ENCODE data around the gene M1AP.

M1AP gene

DNA sequence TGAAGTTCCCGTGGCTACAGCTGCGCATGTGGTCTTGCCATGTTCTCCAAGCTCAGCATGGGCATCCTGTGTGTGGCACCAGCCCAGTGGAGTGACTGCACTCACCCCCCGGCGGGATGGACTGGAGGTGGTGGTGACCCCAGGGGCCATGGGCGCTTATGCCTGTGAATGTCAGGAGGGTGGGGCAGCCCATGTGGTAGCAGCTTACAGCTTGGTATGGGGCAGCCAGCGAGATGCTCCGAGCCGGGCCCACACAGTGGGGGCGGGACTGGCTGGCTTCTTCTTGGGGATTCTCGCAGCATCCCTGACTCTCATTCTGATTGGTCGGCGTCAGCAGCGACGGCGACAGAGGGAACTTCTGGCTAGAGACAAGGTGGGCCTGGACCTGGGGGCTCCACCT, 31.5 kb upstream of the M1AP start:
- DNase-seq (ENCODE audit: insufficient read length) (no peak), FAIRE-seq (no peak)
- TF ChIP-seq TAF1 (IDR thresholded peaks at IDR 0.05; ENCODE audit: borderline replicate concordance, low read depth, low read length) (no peak), POLR2AphosphoS5 (IDR thresholded peaks at IDR 0.05; ENCODE audit: low read depth, low read length) (no peak), POLR2A (IDR thresholded peaks at IDR 0.05; ENCODE audit: low read depth, low read length) (no peak)

DNA sequence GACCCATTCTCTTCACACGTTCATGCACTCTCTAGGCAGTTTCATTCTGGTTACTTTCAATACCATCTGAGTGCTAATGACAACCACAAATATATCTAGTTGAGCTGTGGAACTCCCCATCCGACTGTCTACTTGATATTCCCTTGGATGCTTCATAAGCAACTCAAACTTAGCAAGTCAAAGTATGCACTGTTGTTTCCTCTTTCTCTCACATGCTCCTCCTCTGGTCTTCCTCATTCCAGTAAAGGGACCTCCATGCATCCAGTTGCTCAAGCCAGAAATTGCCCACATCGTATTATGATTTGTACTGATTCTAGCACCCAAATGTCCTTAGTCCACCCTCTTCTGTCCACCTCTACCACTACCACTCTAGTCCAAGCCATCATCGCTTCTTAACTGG, 28.2 kb upstream of the M1AP start:
- FAIRE-seq (no peak), DNase-seq (ENCODE audit: insufficient read length) (no peak)
- TF ChIP-seq POLR2AphosphoS5 (IDR thresholded peaks at IDR 0.05; ENCODE audit: low read depth, low read length) = no peak
- TF ChIP-seq POLR2A (IDR thresholded peaks at IDR 0.05; ENCODE audit: low read depth, low read length) = no peak
- no peak for TF ChIP-seq TAF1 (IDR thresholded peaks at IDR 0.05; ENCODE audit: borderline replicate concordance, low read depth, low read length)

DNA sequence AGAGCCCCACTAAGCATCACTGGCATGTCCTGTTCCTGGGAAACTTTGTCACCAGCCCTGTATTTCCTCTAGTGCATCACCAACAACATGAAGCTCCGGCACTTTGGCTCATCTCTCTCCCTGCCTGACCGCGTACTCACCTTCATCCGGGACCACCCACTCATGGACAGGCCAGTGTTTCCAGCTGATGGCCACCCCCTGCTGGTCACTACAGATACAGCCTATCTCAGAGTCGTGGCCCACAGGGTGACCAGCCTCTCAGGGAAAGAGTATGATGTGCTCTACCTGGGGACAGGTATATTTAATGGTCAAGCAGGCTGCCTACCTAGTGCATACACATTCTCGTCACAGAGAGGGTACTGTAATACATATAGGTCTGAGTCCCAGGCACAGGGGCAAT, 27.0 kb upstream of the M1AP start:
- TF ChIP-seq TAF1 (IDR thresholded peaks at IDR 0.05; ENCODE audit: borderline replicate concordance, low read depth, low read length) = no peak
- no peak for TF ChIP-seq POLR2AphosphoS5 (IDR thresholded peaks at IDR 0.05; ENCODE audit: low read depth, low read length)
- no peak for TF ChIP-seq POLR2A (IDR thresholded peaks at IDR 0.05; ENCODE audit: low read depth, low read length)
- no peak for DNase-seq (ENCODE audit: insufficient read length)
- no peak for FAIRE-seq

DNA sequence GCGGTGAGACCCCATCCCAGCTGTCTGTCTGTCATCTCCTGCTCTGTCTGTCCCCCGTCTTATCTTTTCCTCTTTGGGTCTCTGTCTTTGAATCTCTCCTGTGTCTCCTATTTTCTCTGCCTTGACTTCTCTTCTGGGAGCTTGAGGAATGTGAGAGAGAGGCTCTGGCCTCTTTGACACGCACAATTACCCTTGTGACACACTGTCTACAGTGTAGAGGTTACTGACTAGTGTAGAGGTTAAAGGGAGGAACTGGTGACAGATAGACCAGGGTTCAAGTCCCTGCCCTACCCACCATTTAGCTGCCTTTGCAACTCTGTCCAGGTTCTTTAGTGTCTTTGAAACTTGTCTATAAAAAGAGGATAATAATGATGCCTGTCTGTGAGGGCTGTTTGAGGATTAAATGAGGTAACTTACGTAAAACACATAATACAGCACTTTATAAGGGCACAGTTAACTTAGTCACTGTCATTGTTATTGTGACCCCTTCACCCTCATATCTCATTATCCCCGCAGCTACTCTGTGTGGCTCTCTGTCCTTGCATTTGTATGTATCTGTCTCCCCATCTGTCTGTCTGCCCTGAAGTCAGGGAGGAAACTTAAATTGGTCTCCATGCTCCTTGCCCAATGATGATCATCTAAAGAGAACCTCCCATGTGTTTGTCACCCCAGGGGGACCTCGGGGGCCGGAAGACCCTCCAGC, 25.8 kb upstream of the M1AP start:
- TF ChIP-seq POLR2A (IDR thresholded peaks at IDR 0.05; ENCODE audit: low read depth, low read length) (no peak), POLR2AphosphoS5 (IDR thresholded peaks at IDR 0.05; ENCODE audit: low read depth, low read length) (no peak), TAF1 (IDR thresholded peaks at IDR 0.05; ENCODE audit: borderline replicate concordance, low read depth, low read length) (no peak)
- DNase-seq (ENCODE audit: insufficient read length) (no peak), FAIRE-seq (no peak)

DNA sequence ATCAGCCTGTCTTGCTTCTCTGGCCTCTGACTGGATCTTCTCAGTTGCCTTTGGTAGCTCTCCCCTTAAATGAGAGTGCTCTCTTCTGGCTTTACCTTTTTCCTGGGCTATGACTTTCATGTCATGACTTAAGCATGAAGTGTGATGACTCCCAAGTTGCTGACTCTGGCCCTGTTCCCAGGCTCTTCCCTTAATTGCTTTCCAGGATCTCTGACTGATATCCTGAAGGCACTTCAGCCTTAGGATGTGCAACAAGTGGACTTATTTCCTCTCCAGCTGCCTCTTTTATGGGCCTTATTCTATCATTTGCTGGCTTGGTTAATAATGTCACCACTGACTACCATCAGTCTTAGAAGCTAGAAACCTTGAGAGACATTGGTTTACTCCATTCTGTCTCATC, 23.3 kb upstream of the M1AP start:
- no peak for FAIRE-seq

DNA sequence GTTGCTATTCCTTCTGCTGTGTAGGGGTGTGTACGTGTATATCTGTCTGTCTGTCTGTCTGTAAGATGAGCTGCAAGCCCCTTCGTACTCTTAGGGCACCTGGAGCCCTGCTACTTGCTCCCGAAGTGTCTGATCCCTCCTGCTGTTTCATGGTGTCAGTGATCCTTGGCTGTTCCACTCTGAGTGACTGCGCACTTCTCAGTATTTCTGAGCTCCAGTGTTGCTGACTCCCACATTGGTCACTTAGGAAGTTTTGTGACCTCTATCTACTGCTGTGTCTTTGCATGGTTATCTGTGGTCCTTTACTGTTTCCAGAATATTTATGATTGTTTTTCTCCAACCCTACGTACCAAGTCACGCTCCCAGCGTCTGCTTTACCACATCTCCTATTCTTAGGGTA, 22.1 kb upstream of the M1AP start:
- no peak for TF ChIP-seq POLR2A (IDR thresholded peaks at IDR 0.05; ENCODE audit: low read depth, low read length)
- TF ChIP-seq POLR2AphosphoS5 (IDR thresholded peaks at IDR 0.05; ENCODE audit: low read depth, low read length) = no peak
- TF ChIP-seq TAF1 (IDR thresholded peaks at IDR 0.05; ENCODE audit: borderline replicate concordance, low read depth, low read length) = no peak
- FAIRE-seq (no peak), DNase-seq (ENCODE audit: insufficient read length) (no peak)

More for the DNA sequence above, 23.3 kb upstream of the M1AP start:
- no peak for DNase-seq (ENCODE audit: insufficient read length)
- TF ChIP-seq TAF1 (IDR thresholded peaks at IDR 0.05; ENCODE audit: borderline replicate concordance, low read depth, low read length) = no peak
- no peak for TF ChIP-seq POLR2AphosphoS5 (IDR thresholded peaks at IDR 0.05; ENCODE audit: low read depth, low read length)
- TF ChIP-seq POLR2A (IDR thresholded peaks at IDR 0.05; ENCODE audit: low read depth, low read length) = no peak

DNA sequence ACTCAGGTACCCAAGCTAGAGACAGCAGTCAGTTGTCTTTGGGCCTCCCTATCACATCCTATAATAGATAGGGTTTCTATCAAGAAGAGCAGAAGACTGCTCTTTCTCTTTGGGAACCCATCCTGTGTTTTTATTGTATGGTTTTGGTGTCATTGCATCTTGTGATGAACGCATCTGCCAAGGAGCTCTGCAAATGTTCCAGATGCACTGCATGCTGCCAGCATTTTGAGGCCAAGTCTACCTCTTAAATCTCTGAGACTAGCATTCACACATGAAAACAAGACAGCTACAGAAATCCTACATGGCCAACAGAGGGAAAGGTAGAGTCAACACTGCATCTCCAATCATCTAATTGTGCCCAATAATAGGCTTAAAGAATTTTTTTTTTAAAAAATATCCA, 20.0 kb upstream of the M1AP start:
- no peak for TF ChIP-seq POLR2A (IDR thresholded peaks at IDR 0.05; ENCODE audit: low read depth, low read length)
- TF ChIP-seq TAF1 (IDR thresholded peaks at IDR 0.05; ENCODE audit: borderline replicate concordance, low read depth, low read length) = no peak
- no peak for TF ChIP-seq POLR2AphosphoS5 (IDR thresholded peaks at IDR 0.05; ENCODE audit: low read depth, low read length)
- no peak for FAIRE-seq
- DNase-seq (ENCODE audit: insufficient read length) = no peak

DNA sequence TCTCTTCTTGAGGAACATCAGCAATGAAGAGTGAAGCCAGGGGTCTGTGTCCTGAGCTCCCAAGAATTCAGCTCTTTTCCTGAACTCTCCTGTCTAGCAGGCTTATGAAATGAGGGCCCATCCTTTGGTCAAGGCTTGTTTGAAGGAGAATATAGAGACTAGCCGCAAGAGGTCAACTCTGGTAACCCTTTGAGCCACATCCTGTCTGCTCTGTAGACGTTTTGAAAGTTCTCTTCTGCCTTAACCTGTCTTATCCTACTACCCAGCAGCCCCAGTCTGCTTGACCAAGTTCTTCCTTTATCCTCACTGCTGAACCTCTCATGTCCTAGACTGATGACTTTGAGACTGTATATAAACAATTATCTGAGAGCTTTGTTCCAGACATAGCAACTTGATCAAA, 11.3 kb upstream of the M1AP start:
- no peak for DNase-seq (ENCODE audit: insufficient read length)
- TF ChIP-seq POLR2A (IDR thresholded peaks at IDR 0.05; ENCODE audit: low read depth, low read length) (no peak), POLR2AphosphoS5 (IDR thresholded peaks at IDR 0.05; ENCODE audit: low read depth, low read length) (no peak), TAF1 (IDR thresholded peaks at IDR 0.05; ENCODE audit: borderline replicate concordance, low read depth, low read length) (no peak)
- no peak for FAIRE-seq

DNA sequence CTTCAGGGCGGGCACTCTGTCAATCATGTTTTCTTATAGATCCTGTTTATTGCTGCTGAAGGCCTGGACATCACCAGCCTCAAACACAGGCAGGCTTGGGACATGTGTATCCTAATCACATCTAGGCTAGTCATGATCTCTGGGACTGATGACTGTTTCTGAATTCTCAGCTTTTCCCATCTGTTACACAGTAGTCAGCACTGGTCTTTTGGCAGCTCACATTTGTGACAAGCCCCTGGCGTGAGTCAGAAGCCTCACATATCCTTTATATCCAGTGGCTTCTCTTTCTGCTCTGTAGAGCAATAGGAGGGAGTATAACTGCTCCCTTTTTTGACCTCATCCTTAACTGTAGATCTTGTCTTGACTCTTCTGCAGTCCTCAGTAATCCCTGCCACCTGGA, 10.4 kb upstream of the M1AP start:
- FAIRE-seq (no peak), DNase-seq (ENCODE audit: insufficient read length) (no peak)
- TF ChIP-seq POLR2AphosphoS5 (IDR thresholded peaks at IDR 0.05; ENCODE audit: low read depth, low read length) = no peak
- TF ChIP-seq TAF1 (IDR thresholded peaks at IDR 0.05; ENCODE audit: borderline replicate concordance, low read depth, low read length) = no peak
- TF ChIP-seq POLR2A (IDR thresholded peaks at IDR 0.05; ENCODE audit: low read depth, low read length) = no peak

DNA sequence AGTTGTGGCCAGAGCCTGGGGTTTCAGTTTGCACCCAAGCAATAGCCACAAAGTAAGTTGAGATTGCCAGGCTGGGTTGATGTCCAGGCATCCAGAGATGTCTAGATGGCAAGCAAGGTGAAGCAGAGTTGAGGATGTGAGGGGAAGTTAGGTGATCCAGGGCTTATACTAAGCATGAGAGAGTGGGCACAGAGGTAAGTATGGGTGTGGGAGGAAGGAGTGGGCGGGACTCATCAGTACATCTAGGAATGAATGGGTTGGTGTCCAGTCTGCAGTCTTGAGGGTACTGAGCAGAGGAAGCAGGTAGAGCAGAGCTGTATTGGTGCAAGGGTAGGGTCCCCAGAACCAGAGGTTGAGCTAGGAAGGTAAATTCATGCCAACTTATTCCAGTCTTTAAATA, 7.4 kb upstream of the M1AP start:
- TF ChIP-seq POLR2A (IDR thresholded peaks at IDR 0.05; ENCODE audit: low read depth, low read length) (no peak), TAF1 (IDR thresholded peaks at IDR 0.05; ENCODE audit: borderline replicate concordance, low read depth, low read length) (no peak), POLR2AphosphoS5 (IDR thresholded peaks at IDR 0.05; ENCODE audit: low read depth, low read length) (no peak)
- DNase-seq (ENCODE audit: insufficient read length) (no peak), FAIRE-seq (no peak)

DNA sequence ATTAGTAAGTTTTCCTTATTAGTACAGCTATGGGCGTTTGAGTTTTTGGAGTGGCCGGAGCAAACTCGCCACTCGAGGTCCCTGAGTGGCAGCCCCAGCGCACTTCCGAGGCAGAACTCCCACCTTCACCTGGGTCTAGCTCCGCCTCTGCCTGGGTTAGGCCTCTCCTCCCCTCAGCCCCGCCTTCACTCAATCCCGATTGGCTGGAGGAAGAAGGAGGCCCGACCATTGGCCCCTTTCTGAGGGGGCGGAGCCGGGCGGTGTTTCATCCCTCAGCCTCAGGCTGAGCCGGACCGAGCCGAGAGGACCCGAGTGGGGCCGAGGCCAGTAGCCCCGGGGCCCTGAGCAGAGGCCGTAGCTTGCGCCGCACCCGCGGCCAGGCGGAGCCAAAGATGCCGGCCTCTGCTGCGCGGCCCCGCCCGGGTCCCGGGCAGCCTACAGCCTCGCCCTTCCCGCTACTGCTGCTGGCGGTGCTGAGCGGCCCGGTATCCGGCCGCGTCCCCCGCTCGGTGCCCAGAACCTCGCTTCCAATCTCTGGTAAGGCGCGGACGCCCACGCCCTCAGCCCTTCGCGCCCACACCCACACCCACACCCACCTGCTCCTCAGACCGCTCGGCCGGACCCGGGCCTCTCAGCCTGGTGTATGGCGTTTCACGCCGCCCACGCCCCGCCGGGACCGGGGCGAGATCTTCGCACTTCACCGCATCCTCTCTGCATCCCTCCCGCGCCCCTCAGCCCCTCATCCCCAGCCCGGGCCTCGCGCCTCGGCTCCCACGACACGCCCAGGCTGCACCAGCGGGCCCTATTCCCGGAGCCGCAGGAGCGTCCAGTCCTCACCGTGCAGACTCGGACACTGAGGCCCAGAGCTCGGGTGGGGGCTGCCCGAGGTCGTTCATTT, 6.1 kb upstream of the M1AP start, which contains the start of gene SEMA4F:
SEMA4F (plus strand) TSS at position 263 of the 898 bp plus-strand sequence; CDS start at position 393, 130 bp downstream.
- DNase-seq (ENCODE audit: insufficient read length) = peak; percentile 94
- TF ChIP-seq TAF1 (IDR thresholded peaks at IDR 0.05; ENCODE audit: borderline replicate concordance, low read depth, low read length) (no peak), POLR2AphosphoS5 (IDR thresholded peaks at IDR 0.05; ENCODE audit: low read depth, low read length) (no peak), POLR2A (IDR thresholded peaks at IDR 0.05; ENCODE audit: low read depth, low read length) (peak; percentile 31; the same call in 1 of the 2 replicates)
- FAIRE-seq = peak; percentile 95

Measured in GM12892 (cell line).